GM18498 (cell line): ENCODE data around the gene ZNF354C.

Experiments used
- ATAC-seq: cut with Tn5 transposase; IDR thresholded peaks from one replicate; pipeline ENCODE4 v1.9.1; 2021; ENCODE audit warnings: mild to moderate bottlenecking, moderate library complexity; ENCODE audit not compliant: unreplicated experiment

The ZNF354C gene

GRCh38 chr5:179113143-179113530, 53.0 kb downstream of the ZNF354C start:
- no peak for ATAC-seq

- ATAC-seq, result no peak
These were observed 53.9 kb downstream of the ZNF354C start for GRCh38 chr5:179113945-179114641.

DNA sequence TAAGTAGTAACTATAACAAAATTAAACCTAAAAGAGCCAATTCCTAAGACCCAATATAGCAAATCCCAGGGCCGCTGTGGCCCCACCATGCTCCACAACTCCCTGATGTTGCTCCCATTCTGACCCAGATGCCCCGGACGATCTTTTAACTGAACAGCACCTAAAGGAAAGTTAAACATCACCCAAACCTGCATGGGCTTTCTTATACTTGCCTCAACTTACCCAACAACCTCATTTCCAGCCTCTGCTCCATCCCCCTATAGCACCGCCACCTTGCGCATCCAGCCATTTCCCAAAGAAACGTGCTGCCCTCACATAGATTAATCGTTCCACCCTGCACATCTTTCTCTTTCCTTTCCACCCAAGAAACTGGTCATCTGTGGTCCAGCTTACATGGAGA, 54.6 kb downstream of the ZNF354C start:
- ATAC-seq, result no peak

- ATAC-seq, result no peak
These were observed 55.1 kb downstream of the ZNF354C start for GRCh38 chr5:179115307-179115706.

DNA sequence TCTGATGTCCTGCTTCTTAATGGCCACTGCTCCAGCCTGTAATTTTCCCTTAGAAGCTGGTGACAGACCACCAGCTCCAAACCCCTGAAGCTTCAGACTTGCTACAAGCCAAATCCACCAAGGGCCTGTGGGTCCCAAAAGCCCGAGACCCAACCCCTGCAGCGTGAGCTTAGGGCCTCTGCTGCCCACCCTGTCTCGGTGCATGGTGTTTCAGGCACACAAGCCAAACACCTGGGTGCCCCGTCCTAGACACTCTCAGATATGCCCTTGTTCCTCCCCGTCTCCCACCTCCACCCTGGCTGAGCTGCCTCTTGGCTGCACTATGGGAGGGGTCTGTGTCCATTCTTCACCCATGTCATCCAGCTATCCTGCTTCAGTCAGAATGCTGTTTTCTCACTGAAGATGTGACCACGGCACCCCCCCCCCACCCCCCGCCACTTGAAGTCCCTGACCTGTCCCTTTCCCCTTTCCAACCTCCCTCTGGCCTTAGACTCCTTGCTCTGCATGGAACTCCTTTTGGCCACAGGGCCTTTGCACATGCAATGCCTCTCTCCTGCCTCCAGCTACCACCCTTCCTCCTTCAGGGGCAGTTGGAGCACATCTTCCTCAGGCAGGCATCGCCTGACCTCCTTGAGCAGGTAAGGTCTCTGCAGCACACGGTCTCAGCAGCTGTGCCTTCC, 55.8 kb downstream of the ZNF354C start:
- no peak for ATAC-seq

DNA sequence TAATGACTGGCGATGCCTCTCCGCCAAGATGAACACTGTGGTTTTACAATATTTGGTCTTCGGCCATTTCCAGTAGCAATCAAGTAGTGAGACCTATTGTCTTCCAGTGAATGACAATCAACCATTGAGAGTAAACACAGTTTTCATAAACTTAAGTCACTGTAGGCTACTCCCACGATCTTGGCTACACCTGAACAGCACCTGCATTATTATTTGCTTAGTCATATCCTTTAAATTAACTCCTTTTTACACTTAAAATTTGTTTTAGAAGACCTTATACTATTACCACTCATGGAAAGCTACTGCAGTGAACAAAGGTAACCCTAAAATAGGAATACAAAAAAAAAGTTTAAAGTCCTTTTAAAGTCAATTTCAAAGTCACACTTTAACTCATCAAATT, 58.2 kb downstream of the ZNF354C start:
- no peak for ATAC-seq

DNA sequence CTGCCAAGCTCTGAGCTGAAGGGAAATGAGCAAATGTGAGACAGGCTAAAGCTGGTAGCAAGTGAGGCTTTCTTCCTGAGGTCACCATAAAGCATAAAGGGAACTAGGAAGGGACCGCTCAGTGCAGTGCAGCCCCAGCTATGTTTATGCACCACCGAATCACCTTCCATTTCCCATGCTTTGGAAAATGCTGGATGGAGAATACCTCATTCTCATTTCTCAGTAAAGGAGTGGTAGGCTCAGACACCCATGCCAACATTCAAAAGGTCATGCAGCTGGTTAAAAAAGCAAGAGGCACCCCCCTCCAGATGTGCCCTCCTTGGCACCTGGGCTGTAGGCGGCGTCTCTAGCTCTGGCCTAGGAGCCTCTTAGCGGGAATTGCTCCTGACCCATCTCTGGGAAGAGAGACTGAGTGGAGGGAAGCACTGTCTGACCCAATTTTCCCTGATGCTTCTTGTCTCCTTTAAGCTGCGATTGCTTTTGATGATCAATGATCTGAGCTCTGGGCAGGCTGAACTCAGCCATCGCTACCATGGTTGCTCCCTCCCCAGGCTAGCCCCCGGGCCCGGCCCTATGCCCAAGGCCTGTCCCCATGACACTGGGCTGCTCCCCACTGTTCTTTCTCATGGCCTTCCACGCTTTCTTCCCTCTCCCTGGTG, 58.7 kb downstream of the ZNF354C start:
- no peak for ATAC-seq

DNA sequence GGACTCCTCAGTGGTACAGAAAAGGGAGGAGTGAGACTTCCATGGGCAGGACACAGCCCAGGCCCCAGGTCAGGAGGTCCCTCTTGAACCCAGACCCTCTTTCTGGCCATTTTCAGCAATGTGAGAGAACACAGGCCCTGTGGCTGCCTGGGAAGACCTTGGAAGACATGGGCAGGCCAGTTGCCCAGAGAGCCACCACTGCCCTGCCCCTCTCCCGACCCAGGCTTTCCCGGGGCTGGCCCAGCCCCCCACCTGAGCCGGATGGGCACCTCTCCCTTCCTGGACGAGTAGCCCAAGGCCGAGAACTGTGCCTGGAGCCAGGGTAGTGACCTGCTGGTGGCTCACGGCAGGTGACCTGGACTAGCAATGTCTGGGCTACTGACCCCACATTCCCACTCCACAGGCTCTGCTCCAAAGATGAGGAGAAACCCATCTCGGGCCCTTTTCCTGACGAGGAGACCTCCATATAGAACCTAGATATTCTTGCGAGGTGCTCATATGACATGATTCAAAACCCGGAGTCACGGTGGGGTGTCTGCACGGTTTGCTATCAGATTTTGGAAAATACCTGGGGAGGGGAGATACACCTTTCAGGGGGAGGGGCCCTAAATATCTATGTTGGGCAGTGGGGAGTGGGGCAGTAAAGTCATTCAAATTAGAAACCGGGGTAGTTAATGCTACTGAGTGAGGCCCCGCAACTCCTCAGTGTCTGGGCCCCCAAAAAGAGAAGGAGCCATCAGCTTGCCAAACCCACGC, 59.4 kb downstream of the ZNF354C start:
- ATAC-seq, result no peak

DNA sequence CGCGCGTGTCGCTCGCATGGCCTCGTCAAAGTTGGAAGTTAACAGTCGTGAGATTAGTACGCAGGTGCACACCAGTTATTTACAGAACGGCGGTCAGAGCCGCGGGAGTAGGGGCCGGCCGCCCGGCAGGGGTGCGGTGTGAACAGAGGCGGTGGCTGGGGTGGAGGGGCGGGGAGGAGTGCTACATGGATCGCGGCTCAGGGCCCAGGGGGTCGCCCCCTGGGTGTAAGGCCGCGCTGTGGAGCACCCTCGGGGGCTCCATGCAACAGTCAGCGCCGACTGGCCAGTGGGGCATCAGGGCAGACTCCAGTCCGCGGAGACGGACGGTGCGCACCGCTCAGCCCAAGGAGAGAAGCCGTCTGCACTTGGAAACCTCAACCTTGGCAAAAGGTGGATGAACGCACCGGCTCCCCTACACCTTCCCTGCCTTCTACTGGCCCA, 60.3 kb downstream of the ZNF354C start:
- ATAC-seq, result no peak

DNA sequence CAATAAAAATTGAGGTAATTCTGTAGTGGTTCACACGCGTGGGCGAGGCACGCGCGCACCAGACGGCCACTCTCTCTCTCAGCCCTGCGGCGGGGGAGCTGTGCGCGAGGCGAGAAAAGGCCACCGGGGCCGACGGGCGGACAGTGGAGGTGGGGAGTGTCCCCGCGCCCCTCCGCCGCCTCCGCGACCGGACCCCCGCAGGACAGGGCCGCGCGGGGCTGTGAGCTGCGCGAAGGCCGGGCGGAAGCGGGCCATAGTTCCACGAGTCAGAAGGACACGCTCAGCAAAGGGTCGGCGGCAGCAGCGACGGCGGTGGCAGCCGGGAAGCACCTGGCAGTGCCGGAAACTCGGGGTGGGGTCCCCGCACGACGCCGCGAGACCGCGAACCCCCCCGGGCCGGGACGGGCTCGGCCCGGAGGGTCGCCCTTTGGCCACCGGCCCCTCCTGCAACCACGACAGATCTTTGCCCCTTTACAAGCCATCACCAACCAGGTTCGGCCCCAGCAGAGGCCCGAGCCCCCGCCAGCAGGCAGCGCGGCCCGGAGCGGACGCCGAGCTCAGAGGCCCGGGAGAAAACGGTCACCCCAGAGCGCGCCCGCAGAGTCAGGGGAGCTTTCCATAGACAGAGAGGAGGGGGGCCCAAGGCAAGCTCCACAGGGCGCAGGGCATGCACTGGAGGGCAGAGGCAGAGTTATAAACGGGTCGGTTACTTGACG, 60.9 kb downstream of the ZNF354C start:
- no peak for ATAC-seq

DNA sequence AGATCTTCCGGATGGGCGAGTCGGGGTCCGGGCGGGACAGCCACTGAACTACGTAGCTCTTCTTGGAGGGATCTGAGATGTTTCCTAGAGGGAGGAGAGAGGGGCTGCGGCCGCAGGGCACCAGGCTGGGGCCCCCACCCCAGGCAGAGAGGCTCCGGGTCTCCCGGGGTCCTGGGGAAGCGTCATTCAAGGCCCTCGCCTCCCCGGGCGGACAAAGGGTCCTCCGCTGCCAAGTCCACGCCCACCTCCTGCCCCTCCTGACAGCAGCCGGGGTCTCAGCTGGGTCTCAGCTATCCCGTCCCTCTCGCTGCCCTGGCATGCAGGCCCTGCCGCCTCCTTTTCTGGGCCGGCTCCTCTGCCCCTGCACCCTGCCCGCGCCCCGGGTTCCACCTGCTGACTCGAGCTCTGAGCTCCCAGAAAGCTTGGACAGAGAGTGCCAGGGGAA, 61.5 kb downstream of the ZNF354C start:
- no peak for ATAC-seq

DNA sequence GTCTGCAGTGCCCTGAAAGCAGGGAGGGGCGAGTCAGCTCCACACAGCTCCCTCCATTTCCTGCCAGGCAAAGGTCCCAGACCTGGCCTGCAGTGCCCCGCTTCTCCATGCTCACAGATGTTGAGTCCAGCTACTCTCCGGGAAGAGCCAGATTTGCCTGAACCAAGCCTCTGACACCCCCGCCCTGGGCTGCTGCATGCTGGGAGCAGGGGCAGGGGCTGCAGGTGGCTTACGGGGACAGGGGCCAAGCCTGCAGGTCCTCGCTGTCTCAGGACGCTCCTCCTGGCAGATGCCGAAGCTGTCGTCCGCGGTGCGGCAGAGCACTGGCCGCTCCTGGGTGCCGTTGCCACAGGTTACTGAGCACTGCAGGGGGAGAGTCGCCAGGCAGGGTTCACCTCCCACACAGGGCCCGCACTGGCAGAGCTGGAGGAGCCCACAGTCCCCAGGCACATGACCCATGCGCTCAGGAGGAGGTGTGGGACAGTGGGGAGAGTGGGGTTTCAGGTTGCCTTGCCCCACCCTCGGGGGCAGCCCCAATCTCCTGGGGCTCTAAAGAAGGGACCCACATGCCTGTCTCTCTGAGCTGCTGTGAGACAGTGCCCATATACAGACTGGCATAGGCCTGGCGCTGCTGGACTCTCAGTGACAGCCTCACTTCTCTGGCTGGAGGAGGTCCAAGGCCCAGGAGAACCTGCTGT, 62.4 kb downstream of the ZNF354C start:
- ATAC-seq, result no peak

GRCh38 chr5:179123109-179123426, 62.9 kb downstream of the ZNF354C start:
- no peak for ATAC-seq

DNA sequence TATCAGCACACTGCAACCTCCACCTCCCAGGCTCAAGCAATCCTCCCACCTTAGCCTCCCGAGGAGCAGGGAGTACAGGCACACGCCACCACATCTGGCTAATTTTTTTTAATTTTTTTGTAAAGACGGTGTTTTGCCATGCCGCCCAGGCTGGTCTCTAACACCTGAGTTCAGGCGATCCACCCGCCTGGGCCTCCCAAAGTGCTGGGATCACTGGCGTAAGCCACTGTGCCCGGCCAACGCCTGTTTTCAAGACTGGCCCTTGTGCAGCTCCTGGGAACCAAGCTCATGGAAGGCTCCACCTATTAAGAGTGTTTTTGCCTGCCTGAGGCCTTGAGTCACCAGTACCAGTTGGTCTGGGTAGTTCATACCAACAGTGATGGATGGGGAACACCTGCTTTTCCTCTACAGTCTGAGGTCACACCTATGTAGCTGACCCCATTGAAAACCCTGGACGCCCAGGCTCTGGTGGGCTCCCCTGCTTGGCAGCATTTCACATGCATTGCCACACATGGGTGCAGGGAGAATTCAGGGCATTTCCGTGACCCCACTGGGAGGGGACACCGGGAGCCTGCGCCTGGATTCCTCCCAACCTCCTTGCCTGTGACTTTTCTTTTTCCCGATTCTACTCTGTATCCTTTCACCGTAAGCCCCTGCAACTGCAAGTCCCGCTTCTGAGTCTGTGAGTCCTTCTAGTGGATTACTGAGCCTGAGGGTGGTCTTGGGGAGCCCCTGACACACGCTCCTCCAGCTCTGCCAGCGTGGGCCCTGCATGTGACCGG, 63.5 kb downstream of the ZNF354C start:
- ATAC-seq, result no peak

DNA sequence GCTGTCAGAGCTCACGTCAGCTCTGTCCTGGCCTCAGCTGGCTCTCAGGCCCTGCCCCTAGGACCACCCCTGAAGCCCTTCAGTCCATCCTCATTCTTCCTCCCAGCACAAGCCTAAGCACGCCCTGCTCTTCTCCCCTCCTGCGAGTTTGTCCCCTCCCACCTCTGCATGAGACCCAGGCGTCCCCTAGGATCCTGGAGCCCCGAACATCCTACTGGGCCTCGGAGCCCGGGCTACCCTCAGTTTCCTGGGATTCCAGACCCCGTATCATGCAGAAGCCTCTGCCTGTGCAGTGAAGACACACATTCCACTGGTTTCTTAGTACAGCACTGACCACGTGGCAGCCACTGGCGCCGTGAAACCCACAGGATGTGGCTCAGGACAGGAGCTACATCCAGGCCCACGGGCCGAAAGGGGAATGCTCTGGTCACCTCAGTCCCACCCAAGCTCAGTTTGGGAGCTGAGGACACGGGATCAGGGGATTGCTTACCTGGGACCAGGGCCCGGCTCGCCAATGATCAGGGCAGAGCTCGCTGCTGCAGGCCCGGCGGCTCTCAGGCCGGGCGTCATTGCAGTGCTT, 64.2 kb downstream of the ZNF354C start:
- ATAC-seq, result no peak

- no peak for ATAC-seq
These were observed 64.9 kb downstream of the ZNF354C start for GRCh38 chr5:179124853-179125788.

GRCh38 chr5:179125789-179126505, 65.8 kb downstream of the ZNF354C start:
- ATAC-seq, result no peak
